ENCODE data around the gene FBXO10.
"Not testable (repeated sequence)": the region's sequence is repeated elsewhere in the genome, so short reads cannot be mapped to it uniquely, and the experiment has no call there.

FBXO10 gene

GRCh38 chr9:37549527-37549926 lies 26.7 kb downstream of the FBXO10 start:
- DNase-seq: no peak

GRCh38 chr9:37547328-37547878 lies 28.8 kb downstream of the FBXO10 start:
- no peak for DNase-seq

GRCh38 chr9:37543468-37543867 lies 32.7 kb downstream of the FBXO10 start:
- DNase-seq: no peak

GRCh38 chr9:37542895-37543294 lies 33.3 kb downstream of the FBXO10 start:
- DNase-seq: no peak

- DNase-seq: no peak
These were observed 33.7 kb downstream of the FBXO10 start for GRCh38 chr9:37542488-37542887.

GRCh38 chr9:37541465-37541864 lies 34.7 kb downstream of the FBXO10 start:
- no peak for DNase-seq

GRCh38 chr9:37540634-37541033 lies 35.5 kb downstream of the FBXO10 start:
- DNase-seq: no peak

- DNase-seq: no peak
These were observed 36.5 kb downstream of the FBXO10 start for GRCh38 chr9:37539634-37540033.

- DNase-seq: no peak
These were observed 38.1 kb downstream of the FBXO10 start for GRCh38 chr9:37538099-37538498.

GRCh38 chr9:37534901-37535300 lies 41.3 kb downstream of the FBXO10 start:
- DNase-seq: no peak

- no peak for DNase-seq
These were observed 41.8 kb downstream of the FBXO10 start for GRCh38 chr9:37534412-37534811.

GRCh38 chr9:37531699-37532098 lies 44.5 kb downstream of the FBXO10 start:
- DNase-seq: peak; percentile 54 to 68

GRCh38 chr9:37528652-37529471 lies 47.3 kb downstream of the FBXO10 start:
- DNase-seq: peak; percentile 78 to 84

- no peak for DNase-seq
These were observed 52.3 kb downstream of the FBXO10 start for GRCh38 chr9:37523916-37524315.

- no peak for DNase-seq
These were observed 53.2 kb downstream of the FBXO10 start for GRCh38 chr9:37522971-37523370.

GRCh38 chr9:37521111-37521510 lies 55.1 kb downstream of the FBXO10 start:
- DNase-seq: no peak

GRCh38 chr9:37520641-37521040 lies 55.5 kb downstream of the FBXO10 start:
- no peak for DNase-seq

GRCh38 chr9:37517923-37518322 lies 58.3 kb downstream of the FBXO10 start:
- DNase-seq: no peak

- DNase-seq: no peak
These were observed 60.4 kb downstream of the FBXO10 start for GRCh38 chr9:37515620-37516258.

- DNase-seq: no peak
These were observed 61.2 kb downstream of the FBXO10 start for GRCh38 chr9:37514999-37515398.

- DNase-seq: not testable (repeated sequence)
These were observed 61.8 kb downstream of the FBXO10 start for GRCh38 chr9:37514415-37514814.

GRCh38 chr9:37512437-37512836 lies 63.7 kb downstream of the FBXO10 start:
- peak; percentile 43 to 70 for DNase-seq

GRCh38 chr9:37511016-37512010 lies 64.9 kb downstream of the FBXO10 start:
- no peak for DNase-seq

All from CD4-positive, alpha-beta T cell treated with Interleukin-1 beta for 1 hour (primary cell).